Hindlimb muscle (tissue), 1 donor: Measurements from ENCODE around the gene KRT86. TPM values are rescaled to one million over a fixed set of nuclear protein-coding genes. Genes with fewer than 3 reads are reported as not detected.
"Not testable (repeated sequence)": the region's sequence is repeated elsewhere in the genome, so short reads cannot be mapped to it uniquely, and the experiment has no call there.

ENCODE experiments used
- DNase-seq: peaks from one replicate; pipeline ENCODE4 v3.0.0-alpha.2; 2013
- polyA plus RNA-seq: library from polyadenylated mRNA; unstranded; fragments of 120-200 nt; gene quantifications from one replicate; pipeline ENCODE4 v1.2.1, GENCODE V29; 2013; ENCODE audit not compliant: insufficient read length

KRT86 gene
- polyA plus RNA-seq, 1 donor, result 0.19 TPM

- DNase-seq, result no peak
Observed at GRCh38 chr12:52341066-52341580, 66.7 kb downstream of the KRT86 start.

DNA sequence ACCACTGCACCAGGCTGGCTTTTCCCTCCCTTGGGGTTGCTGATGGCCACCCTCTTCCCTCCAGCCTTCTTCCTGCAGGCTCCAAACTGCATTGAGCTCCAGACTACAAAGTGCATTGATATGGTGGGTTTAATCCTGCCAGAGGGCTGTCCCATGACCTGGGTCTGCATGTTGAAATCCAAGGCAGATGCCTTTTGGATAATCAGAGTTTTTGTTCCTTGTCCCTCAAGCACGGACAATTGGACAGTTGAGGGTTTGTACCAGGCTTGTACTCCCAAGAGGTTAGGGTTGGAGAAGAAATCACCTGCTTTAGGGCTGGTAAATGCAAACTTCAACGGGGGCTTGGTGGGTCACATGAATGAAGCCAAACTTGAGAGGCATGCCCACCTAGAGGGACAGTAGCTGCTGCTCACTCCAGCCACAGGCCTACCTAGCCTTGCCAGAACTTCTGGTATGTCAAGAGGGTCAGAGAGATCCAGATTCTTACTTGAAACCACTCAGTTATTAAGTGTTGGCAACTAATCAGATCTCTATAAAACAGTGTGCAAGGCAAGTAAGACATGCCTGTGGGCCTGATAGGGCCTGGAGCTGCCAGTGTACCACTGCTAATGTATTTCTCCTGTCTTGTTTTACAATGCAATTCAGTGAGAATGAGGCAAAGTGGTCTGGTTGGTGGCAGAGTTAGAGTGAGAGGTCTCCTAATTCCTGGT is 68.5 kb downstream of the KRT86 start:
- DNase-seq, result no peak

- no peak for DNase-seq
Observed at GRCh38 chr12:52343550-52343949, 69.1 kb downstream of the KRT86 start.

DNA sequence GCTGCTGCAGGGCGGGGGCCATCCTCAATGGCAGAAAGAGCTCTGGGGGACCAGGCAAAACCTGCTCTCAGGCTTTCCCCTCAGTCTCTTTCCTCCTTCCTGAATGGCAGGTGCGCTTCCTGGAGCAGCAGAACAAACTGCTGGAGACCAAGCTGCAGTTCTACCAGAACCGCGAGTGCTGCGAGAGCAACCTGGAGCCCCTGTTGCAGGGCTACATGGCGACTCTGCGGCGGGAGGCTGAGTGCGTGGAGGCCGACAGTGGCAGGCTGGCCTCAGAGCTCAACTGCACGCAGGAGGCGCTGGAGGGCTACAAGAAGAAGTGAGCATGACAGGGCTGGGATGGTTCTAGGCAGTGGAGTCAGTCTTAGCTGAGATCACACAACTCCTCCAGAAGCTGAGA is 69.7 kb downstream of the KRT86 start:
- DNase-seq, result no peak

DNA sequence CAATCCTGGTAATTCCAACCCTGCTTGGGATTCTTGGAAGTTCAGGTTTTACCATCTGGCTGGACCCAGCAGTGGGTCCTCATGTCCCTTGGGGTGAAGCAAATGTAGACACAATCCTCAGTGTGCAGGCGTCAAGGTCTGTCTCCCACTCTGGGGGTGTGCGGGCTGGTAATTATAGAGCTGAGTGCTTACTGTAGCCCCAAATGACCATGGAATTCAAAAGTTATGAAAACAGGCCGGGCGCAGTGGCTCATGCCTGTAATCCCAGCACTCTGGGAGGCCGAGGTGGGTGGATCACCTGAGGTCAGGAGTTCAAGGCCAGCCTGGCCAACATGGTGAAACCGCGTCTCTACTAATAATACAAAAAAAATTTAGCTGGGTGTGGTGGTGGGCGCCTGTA is 70.6 kb downstream of the KRT86 start:
- DNase-seq, result not testable (repeated sequence)

GRCh38 chr12:52346593-52346992 is 72.1 kb downstream of the KRT86 start:
- DNase-seq, result no peak

GRCh38 chr12:52347016-52347415 is 72.6 kb downstream of the KRT86 start:
- no peak for DNase-seq

DNA sequence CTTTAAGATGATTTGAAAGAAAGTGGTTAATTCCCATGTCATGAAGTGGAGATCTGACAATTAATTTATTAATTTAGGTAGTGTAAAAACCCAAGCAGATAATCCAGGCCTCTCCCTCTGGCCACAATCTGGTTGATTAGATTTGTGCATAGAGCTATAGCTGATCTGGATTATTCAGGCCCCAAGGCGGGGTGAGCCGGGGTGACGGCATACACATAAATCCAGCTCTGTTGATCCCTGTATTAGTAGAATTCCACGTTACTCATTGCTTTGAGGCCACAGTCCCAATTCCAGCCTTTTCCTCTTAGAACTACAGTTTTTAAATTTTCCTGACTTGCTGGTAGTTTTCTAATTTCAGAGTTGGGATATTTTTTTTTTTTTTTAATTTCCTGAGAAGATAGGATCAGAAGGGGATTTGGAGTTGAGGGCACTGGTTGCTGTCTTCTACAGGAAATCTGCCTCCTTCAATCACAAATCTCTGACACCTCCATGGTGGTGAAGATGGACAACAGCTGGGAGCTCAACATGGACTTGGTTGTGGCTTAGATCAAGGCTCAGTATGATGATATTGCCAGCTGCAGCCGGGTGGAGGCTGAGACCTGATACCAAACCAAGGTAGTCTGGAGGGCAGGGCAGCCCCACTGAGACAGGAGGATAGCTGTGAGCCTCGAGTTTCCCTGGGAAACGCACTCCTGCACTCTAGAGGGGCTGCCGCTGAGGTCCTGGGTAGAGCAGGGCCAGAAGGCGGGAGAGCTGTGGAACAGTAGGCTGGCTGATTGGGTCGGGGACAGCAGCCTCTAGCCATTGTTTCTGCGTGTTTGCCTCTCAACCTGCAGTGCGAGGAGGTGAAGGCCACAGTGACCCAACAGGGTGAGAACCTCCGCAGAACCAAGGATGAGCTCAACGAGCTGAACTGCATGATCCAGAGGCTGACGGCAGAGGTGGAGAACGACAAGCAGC is 73.4 kb downstream of the KRT86 start:
- no peak for DNase-seq

- no peak for DNase-seq
Observed at GRCh38 chr12:52349196-52349595, 74.8 kb downstream of the KRT86 start.

- DNase-seq, result no peak
Observed at GRCh38 chr12:52350021-52350620, 75.7 kb downstream of the KRT86 start.

DNA sequence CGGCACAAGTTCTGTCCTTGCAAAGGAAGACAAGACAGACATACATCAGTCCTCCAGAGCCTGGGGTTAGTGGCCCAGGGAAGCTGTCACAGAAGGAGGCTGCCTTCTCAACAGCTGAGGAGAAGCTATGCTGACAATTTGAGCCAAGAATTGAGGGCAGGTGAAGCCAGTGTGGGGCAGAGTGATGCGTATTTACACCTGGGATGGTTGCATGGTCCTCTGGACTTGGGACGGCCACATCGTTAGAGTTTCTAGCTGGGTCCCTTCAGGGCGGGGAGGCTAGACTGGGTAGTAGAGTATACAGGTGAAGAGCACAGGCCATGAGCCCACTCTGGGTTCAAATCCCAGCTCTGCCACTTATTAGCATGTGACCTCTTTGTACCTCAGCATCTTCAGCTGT is 76.3 kb downstream of the KRT86 start:
- no peak for DNase-seq

DNA sequence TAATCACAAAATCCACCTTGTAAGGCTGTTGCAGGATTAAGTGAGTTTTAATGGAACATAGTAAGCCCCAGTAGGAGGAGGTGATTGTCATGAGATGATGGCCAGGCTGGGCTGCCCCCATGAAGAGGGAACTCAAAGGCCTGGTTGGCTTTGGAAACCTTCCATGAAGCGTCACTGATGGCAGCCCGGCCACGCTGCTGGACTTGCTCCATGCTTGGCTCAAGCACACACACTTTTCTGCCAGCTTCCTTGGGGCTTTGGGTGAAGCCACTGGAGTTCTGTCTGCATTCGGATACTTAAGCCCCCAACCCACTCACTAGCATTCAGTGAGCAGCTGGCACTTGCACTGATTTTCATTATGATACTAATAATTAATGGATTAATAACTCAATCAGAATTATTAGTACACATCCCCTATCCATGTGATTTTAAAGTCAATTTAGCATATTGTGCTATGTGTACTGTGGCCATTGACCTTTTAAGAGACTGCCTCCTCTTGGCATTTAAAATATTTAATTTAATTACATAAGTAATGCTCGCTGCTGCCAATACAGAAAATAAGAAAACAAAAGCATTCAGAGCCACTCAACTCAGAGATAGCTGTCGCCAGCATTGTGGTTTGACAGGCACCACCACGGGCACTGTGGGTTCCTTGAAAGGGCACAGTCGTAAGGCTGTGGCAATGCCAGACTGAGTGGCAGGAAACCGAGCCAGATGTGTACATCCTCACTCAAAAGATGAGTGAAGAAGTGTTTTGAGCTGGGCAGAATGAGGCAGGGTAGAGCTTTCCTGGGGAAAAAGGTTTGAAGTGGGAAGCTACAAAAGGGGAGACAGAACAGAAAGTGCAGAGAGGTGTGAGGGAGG is 77.0 kb downstream of the KRT86 start:
- DNase-seq, result no peak

GRCh38 chr12:52352951-52353350 is 78.5 kb downstream of the KRT86 start:
- DNase-seq, result no peak

- DNase-seq, result no peak
Observed at GRCh38 chr12:52353766-52354165, 79.3 kb downstream of the KRT86 start.

GRCh38 chr12:52354200-52354599 is 79.8 kb downstream of the KRT86 start:
- no peak for DNase-seq

DNA sequence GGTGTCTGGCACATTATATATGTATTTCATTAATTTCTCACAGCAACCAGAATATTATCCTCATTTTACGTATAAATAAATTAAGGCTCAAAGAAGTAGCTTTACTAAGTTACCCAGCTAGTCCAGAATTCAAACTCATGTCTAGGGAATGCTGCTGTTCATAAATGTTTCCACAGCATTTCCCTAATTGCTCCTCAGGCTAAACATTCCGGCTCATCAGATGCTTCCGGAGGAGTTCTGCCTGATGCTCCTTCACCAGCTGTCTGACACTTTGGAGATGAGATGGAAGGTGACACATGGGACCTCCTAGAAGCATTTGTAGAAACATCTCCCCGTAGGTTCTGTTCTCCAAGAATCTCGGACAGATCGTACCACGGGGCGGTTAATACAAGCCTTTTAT is 80.7 kb downstream of the KRT86 start:
- no peak for DNase-seq

DNA sequence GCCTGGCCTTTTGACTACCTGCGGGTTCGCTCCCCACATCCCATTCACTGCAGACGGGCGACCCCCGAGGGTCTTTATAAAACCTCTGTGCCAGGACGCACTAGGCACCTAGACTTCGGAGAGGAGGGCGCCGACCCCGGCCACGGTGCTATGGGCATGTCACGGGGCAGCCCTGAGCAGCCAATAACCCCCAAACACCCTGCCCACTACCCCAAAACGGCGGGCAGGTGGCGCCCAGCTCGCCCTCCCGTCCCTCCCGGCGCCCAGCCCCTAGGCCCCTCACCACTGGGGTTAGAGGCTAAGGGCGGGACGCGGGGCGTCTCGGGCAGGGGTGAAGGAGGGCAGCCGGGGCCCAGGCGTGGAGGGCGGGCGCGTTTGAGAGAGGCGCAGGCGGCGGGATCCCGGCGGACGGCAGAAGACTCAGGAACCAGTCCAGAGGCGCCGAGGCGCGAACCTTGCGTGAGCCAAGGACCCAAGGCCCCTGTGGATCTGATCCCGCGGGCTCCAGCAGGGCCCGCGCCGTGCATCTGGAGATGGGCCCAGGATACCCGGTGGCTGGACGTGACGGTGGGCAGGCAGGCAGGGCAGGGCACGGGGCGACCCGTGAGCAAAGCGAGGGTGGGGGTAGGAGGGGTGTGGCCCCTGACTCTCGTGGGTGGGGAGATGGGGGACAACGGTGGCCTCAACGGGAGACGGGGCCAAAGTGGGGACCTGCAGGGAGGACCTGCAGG is 81.8 kb downstream of the KRT86 start:
- DNase-seq, result no peak

DNA sequence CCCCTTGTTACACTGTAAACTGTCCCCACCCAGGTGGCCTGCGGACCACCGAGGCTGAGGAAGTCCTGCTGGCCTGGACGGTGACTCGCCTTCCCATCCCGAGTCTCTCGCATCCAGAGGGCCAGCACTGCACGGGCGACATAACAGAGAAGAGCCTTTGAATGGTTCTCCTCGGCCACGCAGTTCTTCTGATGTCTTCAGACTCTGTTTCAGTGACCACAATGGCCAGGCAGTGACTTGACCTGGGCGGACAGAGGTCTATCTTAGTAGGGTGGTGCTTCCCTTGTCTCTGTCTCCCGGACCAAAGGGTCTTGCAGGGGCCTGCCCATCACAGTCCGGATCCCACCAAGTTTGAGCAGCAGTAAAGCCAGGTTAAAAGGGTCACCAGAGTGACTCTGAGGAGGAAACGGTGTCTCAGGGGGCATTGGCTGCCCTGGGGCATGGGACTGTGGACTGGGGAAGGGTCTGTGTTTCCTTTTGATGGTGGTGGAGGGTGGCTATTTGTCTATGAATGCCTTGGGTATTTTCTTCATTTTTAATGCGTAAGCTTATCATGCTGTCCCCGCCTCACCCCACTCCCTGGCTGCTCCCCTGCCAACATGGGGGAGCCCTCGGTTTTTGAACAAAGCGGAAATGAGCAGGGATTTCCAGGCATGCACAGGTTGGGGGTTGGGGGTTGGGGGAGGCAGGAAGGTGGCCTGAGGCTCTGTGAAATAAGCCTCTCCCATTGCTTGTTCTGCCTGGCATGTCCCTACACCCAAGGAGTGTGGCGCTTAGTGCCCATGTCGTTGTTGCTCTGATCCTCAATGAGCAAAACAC is 82.5 kb downstream of the KRT86 start:
- no peak for DNase-seq
